GM12878 (cell line): ENCODE measurements around the gene FLAD1. TPM values are rescaled to one million over a fixed set of nuclear protein-coding genes. Genes with fewer than 3 reads are reported as not detected.
"Not testable (repeated sequence)": the region's sequence is repeated elsewhere in the genome, so short reads cannot be mapped to it uniquely, and the experiment has no call there.

Experiments used
- ATAC-seq: fragments of 200-7000 bp; cut with Tn5 transposase; 3 replicates; pipeline ENCODE4 v1.9.1; 2020; ENCODE audit warnings: mild to moderate bottlenecking, moderate library complexity
- BruUV-seq: library from RNA; stranded (reverse); fragments of 400-500 nt; replicated peaks from 2 replicates; lab custom pipeline; 2021; lab: Mats Ljungman, UMichigan
- CTCF ChIA-PET: fragments of 300-600 bp; sonication (Branson Sonifier 250); formaldehyde crosslinking; extraction: SDS; loops from one replicate; lab custom pipeline; 2021; ENCODE audit warnings: inconsistent platforms; lab: Yijun Ruan, JAX
- POLR2A ChIA-PET: fragments of 350-600 bp; formaldehyde crosslinking; extraction: SDS; loops from one replicate; lab custom pipeline; 2021; ENCODE audit warnings: inconsistent platforms; lab: Charles Lee
- RAD21 ChIA-PET: fragments of 300-600 bp; sonication (Branson Sonifier 250); formaldehyde crosslinking; loops from one replicate; lab custom pipeline; 2023; ENCODE audit warnings: antibody characterized with exemption; ENCODE audit not compliant: unreplicated experiment; lab: Charles Lee
- SMC1A ChIA-PET: fragments of 300-600 bp; sonication (Branson Sonifier 250); formaldehyde crosslinking; loops from one replicate; lab custom pipeline; 2023; ENCODE audit not compliant: unreplicated experiment, uncharacterized antibody; lab: Charles Lee
- DNase-seq: peaks from one replicate; pipeline ENCODE4 v3.0.0-alpha.2; 2011; ENCODE audit warnings: low read depth, low spot score
- FAIRE-seq: peaks from 3 replicates; lab custom pipeline; 2011; peaks lifted over from hg19 to GRCh38; lab: Jason Lieb, UNC
- H2AFZ ChIP-seq: 2 replicates; pipeline ENCODE4 v1.6.0; 2011; ENCODE audit warnings: low read depth, low read length, control low read depth; ENCODE audit not compliant: control insufficient read depth
- H3K27ac ChIP-seq: 2 replicates; pipeline ENCODE4 v1.5.1; 2011; ENCODE audit warnings: control low read depth; ENCODE audit not compliant: control insufficient read depth, insufficient read depth
- H3K27me3 ChIP-seq, 2 experiments: replicated peaks in 1 of 2; 2 replicates each; pipeline versions ENCODE4 v1.6.0 to v1.6.1; 2011; ENCODE audit warnings: low read length in 1 of 2; ENCODE audit not compliant: control insufficient read depth in 2 of 2, insufficient read depth in 2 of 2
- H3K36me3 ChIP-seq, 2 experiments: 2 replicates each; pipeline ENCODE4 v1.5.1; 2011; ENCODE audit warnings: low read length in 1 of 2; ENCODE audit not compliant: control insufficient read depth in 2 of 2, insufficient read depth in 2 of 2
- H3K4me1 ChIP-seq: 2 replicates; pipeline ENCODE4 v1.6.1; 2011; ENCODE audit warnings: mild to moderate bottlenecking, low read length, moderate library complexity, mixed read lengths; ENCODE audit not compliant: control insufficient read depth, insufficient read depth
- H3K4me2 ChIP-seq: 2 replicates; pipeline ENCODE4 v1.6.0; 2011; ENCODE audit warnings: control low read depth; ENCODE audit not compliant: control insufficient read depth, insufficient read depth
- H3K4me3 ChIP-seq: fragments of 200-600 bp; sonication (generic); 2 replicates; pipeline ENCODE4 v1.5.1; 2016
- H3K79me2 ChIP-seq: 2 replicates; pipeline ENCODE4 v1.6.0; 2011; ENCODE audit warnings: low read length; ENCODE audit not compliant: control insufficient read depth, insufficient read depth
- H3K9ac ChIP-seq: 2 replicates; pipeline ENCODE4 v1.8.0; 2011; ENCODE audit warnings: low read length, control low read depth, mixed read lengths; ENCODE audit not compliant: control insufficient read depth, insufficient read depth
- H3K9me3 ChIP-seq: replicated peaks from 3 replicates; pipeline ENCODE4 v1.5.1; 2011; ENCODE audit warnings: mild to moderate bottlenecking, low read length; ENCODE audit not compliant: control insufficient read depth, insufficient read depth
- H4K20me1 ChIP-seq: 2 replicates; pipeline ENCODE4 v1.6.0; 2011; ENCODE audit not compliant: control insufficient read depth, insufficient read depth
- CTCF ChIP-seq, 3 experiments: IDR thresholded peaks in 2 of 3; conservative IDR thresholded peaks in 1 of 3; 2 replicates each; pipeline ENCODE4 v1.5.1; 2011; ENCODE audit warnings: low read depth in 3 of 3, low read length in 3 of 3, mild to moderate bottlenecking in 3 of 3, control low read depth in 2 of 3, moderate library complexity in 2 of 3, inconsistent platforms in 1 of 3, mixed read lengths in 1 of 3; ENCODE audit not compliant: control insufficient read depth in 2 of 3, insufficient read depth in 1 of 3; ENCODE audit errors: extremely low read depth in 1 of 3
- ZNF384 ChIP-seq: IDR thresholded peaks from 2 replicates; pipeline ENCODE4 v1.6.1; 2012; ENCODE audit warnings: low read depth, mild to moderate bottlenecking, low read length, improper control_type of control experiment, borderline replicate concordance
- WGBS: methylation state at CpG from one replicate; pipeline ENCODE4 v1.1.6; 2016; ENCODE audit warnings: low lambda C conversion rate; ENCODE audit not compliant: insufficient replicate concordance, insufficient coverage; ENCODE audit errors: missing lambda C conversion rate; 5-methylcytosine and 5-hydroxymethylcytosine counted together
- in situ Hi-C: fragments of 300-500 bp; cut with MboI; formaldehyde crosslinking; loops from 9 replicates; pipeline ENCODE4 v1.14.3; 2018; ENCODE audit warnings: mixed read lengths
- intact Hi-C: fragments of 100-400 bp; cut with micrococcal nuclease; formaldehyde crosslinking; loops from one replicate; pipeline ENCODE4 v1.14.2; 2022; ENCODE audit not compliant: unreplicated experiment
- polyA plus RNA-seq, 11 experiments: library from polyadenylated mRNA; depleted of rRNA in 4 of 11; unstranded in 6 of 11; stranded (reverse) in 5 of 11; fragments of >200 nt; fragmentation: Nextera tagmentation in 4 of 11; fragmentation: Illumina TruSeq in 1 of 11; extraction: Ambion mirVana in 4 of 11; extraction: Trizol in 1 of 11; gene quantifications; 1 replicate in 1 of 11; 2 replicates in 10 of 11; pipeline versions ENCODE4 v1.2.1 to v1.2.3, GENCODE V29; 2011 to 2016; ENCODE audit warnings: inconsistent platforms in 2 of 11, missing spikeins in 2 of 11, low read depth in 1 of 11
- total RNA-seq, 4 experiments: library from RNA; depleted of rRNA in 3 of 4; stranded (reverse); fragments of >200 nt in 3 of 4; fragmentation: Illumina TruSeq in 1 of 4; extraction: Trizol in 1 of 4; gene quantifications; 2 replicates each; pipeline versions ENCODE4 v1.2.1 to v1.2.3, GENCODE V29; 2013 to 2021

Gene FLAD1
- total and polyA plus RNA-seq, 10 of the 15 experiments (the other 5 are each of a cell fraction or from before 2014, with no cell fraction given): 22.9 to 93.4 (median 56.6) TPM

DNA sequence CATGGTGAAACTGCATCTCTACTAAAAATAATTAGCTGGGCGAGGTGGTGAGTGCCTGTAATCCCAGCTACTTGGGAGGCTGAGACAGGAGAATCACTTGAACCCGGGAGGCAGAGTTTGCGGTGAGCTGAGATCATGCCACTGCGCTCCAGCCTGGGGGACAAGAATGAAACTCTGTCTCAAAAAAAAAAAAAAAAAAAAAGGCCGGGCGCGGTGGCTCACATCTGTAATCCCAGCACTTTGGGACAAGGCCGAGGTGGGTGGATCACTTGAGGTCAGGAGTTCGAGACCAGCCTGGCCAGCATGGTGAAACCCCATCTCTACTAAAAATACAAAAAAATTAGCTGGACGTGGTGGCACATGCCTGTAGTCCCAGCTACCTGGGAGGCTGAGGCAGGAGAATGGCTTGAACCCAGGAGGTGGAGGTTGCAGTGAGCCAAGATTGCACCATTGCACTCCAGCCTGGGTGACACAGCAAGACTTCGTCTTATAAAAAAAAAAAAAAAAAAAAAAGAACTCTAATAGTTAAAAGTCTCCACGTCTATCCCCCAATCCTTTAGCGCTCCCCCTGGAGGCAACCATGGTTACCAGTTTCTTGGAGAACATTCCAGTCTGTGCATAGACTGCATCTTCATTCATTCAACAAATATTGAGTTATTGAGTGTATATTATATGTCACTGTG is 12.3 kb downstream of the FLAD1 start:
- TF ChIP-seq CTCF (IDR thresholded peaks at IDR 0.05 in 2 of 3, conservative IDR thresholded peaks at IDR 0.05 in 1 of 3; ENCODE audit: control insufficient read depth in 2 of 3, extremely low read depth in 1 of 3, insufficient read depth in 1 of 3, low read depth in 3 of 3, low read length in 3 of 3) (peak in 1 of 3 experiments; percentile 28; a peak in 3 of 6 replicates), ZNF384 (peak; percentile 46; the same call in 1 of the 2 replicates)
- FAIRE-seq, H3K27me3 ChIP-seq, H3K9ac ChIP-seq, intact Hi-C loops, H3K9me3 ChIP-seq, H3K4me3 ChIP-seq, DNase-seq, H4K20me1 ChIP-seq, H3K27ac ChIP-seq, H2AFZ ChIP-seq, H3K36me3 ChIP-seq, H3K4me2 ChIP-seq, in situ Hi-C loops, H3K79me2 ChIP-seq, BruUV-seq, ATAC-seq: not testable (repeated sequence)
- peaks cover 12% of the 10 kb centered on the region for H3K4me1 ChIP-seq
- WGBS: 63% methylated on average over 10 of the region's 13 CpGs
- ChIA-PET SMC1A (interaction anchor here (0.7 to 8.1 kb wide), 9 partner anchors 12 to 1071 kb away, joined by 3 to 69 read pairs (median 4); partner anchors contain the start of genes CKS1B, FLAD1 and PBXIP1), POLR2A (interaction anchor here (0.6 to 3.4 kb wide), 8 partner anchors 12 to 509 kb away, joined by 3 to 13 read pairs (median 6); partner anchors contain the start of genes FLAD1 and PBXIP1), CTCF (interaction anchor here (0.6 to 11.0 kb wide), 9 partner anchors 17 to 436 kb away, joined by 3 to 226 read pairs (median 3); partner anchors contain the start of genes ADAM15, CKS1B, FLAD1 and PBXIP1), RAD21 (interaction anchor here (0.7 to 1.4 kb wide), 2 partner anchors 25 to 26 kb away, joined by 5 to 6 read pairs; partner anchors contain the start of gene SHC1)
